Lung (tissue), 12 donors: Measurements from ENCODE around the gene XPO5. TPM values are rescaled to one million over a fixed set of nuclear protein-coding genes. Genes with fewer than 3 reads are reported as not detected.
A peak's percentile ranks its signal among the peaks of the same experiment; 100 is the strongest.

ENCODE experiments used
- ATAC-seq: fragments of 200-7000 bp; cut with Tn5 transposase; one replicate; pipeline ENCODE4 v1.9.1; 2020; ENCODE audit warnings: moderate number of reproducible peaks; ENCODE audit not compliant: insufficient read depth, low FRiP score
- DNase-seq, 3 donors: peaks; one replicate each; pipeline ENCODE4 v3.0.0-alpha.2; 2013 to 2017
- H3K27ac ChIP-seq, 2 donors: one replicate each; pipeline ENCODE4 v1.5.1; 2013; ENCODE audit warnings: mild to moderate bottlenecking in 2 of 2, moderate library complexity in 2 of 2, control low read depth in 1 of 2, inconsistent platforms in 1 of 2, low read depth in 1 of 2, low read length in 1 of 2
- H3K27me3 ChIP-seq, 3 donors: one replicate each; pipeline ENCODE4 v1.5.1; 2013; ENCODE audit warnings: low read length in 2 of 3; ENCODE audit not compliant: control insufficient read depth in 3 of 3, insufficient read depth in 3 of 3
- H3K36me3 ChIP-seq, 4 donors: one replicate each; pipeline ENCODE4 v1.5.1; 2013; ENCODE audit warnings: low read length in 4 of 4, mild to moderate bottlenecking in 1 of 4, moderate library complexity in 1 of 4; ENCODE audit not compliant: control insufficient read depth in 4 of 4, insufficient read depth in 4 of 4
- H3K4me1 ChIP-seq, 5 donors: one replicate each; pipeline ENCODE4 v1.5.1; 2013; ENCODE audit warnings: low read length in 5 of 5, mild to moderate bottlenecking in 2 of 5, moderate library complexity in 1 of 5; ENCODE audit not compliant: control insufficient read depth in 5 of 5, insufficient read depth in 5 of 5
- H3K4me3 ChIP-seq: one replicate; pipeline ENCODE4 v1.5.1; 2013; ENCODE audit warnings: mild to moderate bottlenecking, control low read depth, moderate library complexity
- H3K9ac ChIP-seq, 2 donors: one replicate each; pipeline ENCODE4 v1.5.1; 2013; ENCODE audit warnings: low read length in 2 of 2, control low read depth in 1 of 2; ENCODE audit not compliant: insufficient read depth in 1 of 2
- H3K9me3 ChIP-seq, 4 donors: one replicate each; pipeline ENCODE4 v1.5.1; 2013; ENCODE audit warnings: low read length in 3 of 4, mild to moderate bottlenecking in 1 of 4, moderate library complexity in 1 of 4; ENCODE audit not compliant: control insufficient read depth in 4 of 4, insufficient read depth in 3 of 4
- CTCF ChIP-seq: IDR thresholded peaks from 2 replicates; pipeline ENCODE4 v1.5.1; 2012; ENCODE audit warnings: mild to moderate bottlenecking; ENCODE audit errors: control extremely low read depth, extremely low read depth
- WGBS, 2 donors: extraction: QIAGEN DNeasy Blood & Tissue Kit; methylation state at CpG; one replicate each; pipeline ENCODE4 v1.1.7; 2013; 5-methylcytosine and 5-hydroxymethylcytosine counted together
- polyA plus RNA-seq, 2 donors: library from polyadenylated mRNA; stranded (reverse); fragments of 200-250 nt; gene quantifications; one replicate each; pipeline ENCODE4 v1.2.1, GENCODE V29; 2013
- total RNA-seq, 2 donors: library from RNA; depleted of rRNA in 1 of 2; stranded (reverse); fragments of >200 nt in 1 of 2; gene quantifications; one replicate each; pipeline ENCODE4 v1.2.1, GENCODE V29; 2014 to 2021
- donor health status: control.
- donor health status: control.
- donor health status: Bipolar disorder and iron deficiency.
- donor health status: healthy.
- donor health status: DM: yes; HTN: yes; CAD: no.

Gene XPO5
- total and polyA plus RNA-seq, 4 donors: 9.3 to 30.1 (median 16.3) TPM

GRCh38 chr6:43575105-43575771, 600 bp downstream of the XPO5 start:
- peak in 2 of 3 donors; percentile 46 to 49 for DNase-seq
- 0 to 1% methylated on average over 38 of the region's 38 CpGs for WGBS, 2 donors
- H3K9me3 ChIP-seq: no peaks in the 10 kb centered on the region
- peak overlapping the region; percentile 60 to 93 for H3K27ac ChIP-seq
- H3K4me1 ChIP-seq: peaks cover 0 to 15% (median 6%) of the 10 kb centered on the region in 5 donors
- ATAC-seq: peak; percentile 45
- H3K9ac ChIP-seq: no peak overlapping the region
- peak overlapping the region; percentile 100 for H3K4me3 ChIP-seq
- H3K27me3 ChIP-seq: no peaks in the 10 kb centered on the region
- H3K36me3 ChIP-seq: peaks cover 5 to 14% (median 11%) of the 10 kb centered on the region in 4 donors
- TF ChIP-seq CTCF: no peak

- no peaks in the 10 kb centered on the region for H3K27me3 ChIP-seq
- H3K27ac ChIP-seq: no peak overlapping the region
- no peaks in the 10 kb centered on the region for H3K9me3 ChIP-seq
- H3K4me1 ChIP-seq: peaks cover 0 to 13% (median 0%) of the 10 kb centered on the region in 5 donors
- DNase-seq (no peak), ATAC-seq (no peak)
- H3K36me3 ChIP-seq: peaks cover 14 to 22% (median 19%) of the 10 kb centered on the region in 4 donors
- H3K4me3 ChIP-seq: no peak overlapping the region
- TF ChIP-seq CTCF: no peak
- WGBS, 2 donors: 97 to 100% methylated on average over 4 of the region's 4 CpGs
- H3K9ac ChIP-seq: no peak overlapping the region
These were observed 3.8 kb downstream of the XPO5 start for GRCh38 chr6:43572015-43572414.

- ATAC-seq (no peak), DNase-seq (no peak)
- TF ChIP-seq CTCF: no peak
- Histone ChIP-seq H3K27me3 (no peaks in the 10 kb centered on the region), H3K36me3 (peaks cover 19 to 30% (median 24%) of the 10 kb centered on the region in 4 donors), H3K4me3 (no peak overlapping the region), H3K27ac (no peak overlapping the region), H3K9ac (no peak overlapping the region), H3K9me3 (no peaks in the 10 kb centered on the region), H3K4me1 (peaks cover 0 to 7% (median 0%) of the 10 kb centered on the region in 5 donors)
- 83 to 84% methylated on average over 5 of the region's 5 CpGs for WGBS, 2 donors
These were observed 4.9 kb downstream of the XPO5 start for GRCh38 chr6:43570876-43571441.
